22Rv1 (cell line): Measurements from ENCODE around the gene GCHFR.

Source experiments
- H3K27ac ChIP-seq: fragments of 450-650 bp; 2 replicates; pipeline ENCODE4 v1.5.1; 2017
- CTCF ChIP-seq: fragments of 450-650 bp; IDR thresholded peaks from 2 replicates; pipeline ENCODE4 v1.5.1; 2017; ENCODE audit warnings: mild to moderate bottlenecking
- ZFX ChIP-seq: fragments of 450-650 bp; IDR thresholded peaks from 2 replicates; pipeline ENCODE4 v1.6.1; 2017; ENCODE audit warnings: antibody characterized with exemption, borderline replicate concordance

The GCHFR gene

GRCh38 chr15:40796512-40796911 is 32.6 kb downstream of the GCHFR start:
- no peak overlapping the region for H3K27ac ChIP-seq
- TF ChIP-seq ZFX = no peak
- TF ChIP-seq CTCF = no peak

GRCh38 chr15:40799523-40799922 is 35.7 kb downstream of the GCHFR start:
- TF ChIP-seq CTCF (no peak), ZFX (no peak)
- H3K27ac ChIP-seq = no peak overlapping the region

GRCh38 chr15:40803076-40803475 is 39.2 kb downstream of the GCHFR start:
- no peak for TF ChIP-seq ZFX
- TF ChIP-seq CTCF = no peak
- peak overlapping the region; percentile 27; the same call in 1 of the 2 replicates for H3K27ac ChIP-seq

- TF ChIP-seq CTCF = peak; percentile 13
- no peak for TF ChIP-seq ZFX
- peak overlapping the region; percentile 27; the same call in 1 of the 2 replicates for H3K27ac ChIP-seq
These were observed 39.8 kb downstream of the GCHFR start for GRCh38 chr15:40803688-40804087.

GRCh38 chr15:40806672-40807027 is 42.8 kb downstream of the GCHFR start:
- H3K27ac ChIP-seq = peak overlapping the region; percentile 77
- TF ChIP-seq CTCF (no peak), ZFX (no peak)

GRCh38 chr15:40807028-40807887 is 43.4 kb downstream of the GCHFR start, which contains the start of the genes DNAJC17 and ZFYVE19:
TSS of gene DNAJC17 (minus strand) at chr15:40807473. CDS start at chr15:40807446, 27 bp downstream.
TSS of gene ZFYVE19 (plus strand) at chr15:40807089. CDS start at chr15:40807590, 501 bp downstream.
- peak within 1 kb of the TSS; percentile 77 for H3K27ac ChIP-seq
- TF ChIP-seq ZFX (no peak), CTCF (peak; percentile 13)

GRCh38 chr15:40807888-40808461 is 44.1 kb downstream of the GCHFR start:
- peak overlapping the region; percentile 77 for H3K27ac ChIP-seq
- TF ChIP-seq CTCF (no peak), ZFX (no peak)
